CD14-positive monocyte (primary cell): ENCODE data around the gene NDUFA13. TPM values are rescaled to one million over a fixed set of nuclear protein-coding genes. Genes with fewer than 3 reads are reported as not detected.

Experiments used
- DNase-seq, 3 donors: peaks; one replicate each; pipeline ENCODE4 v3.0.0-alpha.2; 2011 to 2022
- H2AFZ ChIP-seq: 2 replicates; pipeline ENCODE4 v1.6.0; 2012; ENCODE audit warnings: mild to moderate bottlenecking, low read depth, low read length, inconsistent platforms; ENCODE audit not compliant: insufficient read depth, poor library complexity, severe bottlenecking
- H3K27ac ChIP-seq, 2 donors: 1 replicate in 1 of 2; 2 replicates in 1 of 2; pipeline ENCODE4 v1.5.1; 2012 to 2013; ENCODE audit warnings: low read length in 2 of 2, control low read depth in 1 of 2, inconsistent platforms in 1 of 2, low read depth in 1 of 2, mild to moderate bottlenecking in 1 of 2
- H3K27me3 ChIP-seq, 2 donors: one replicate each; pipeline versions ENCODE4 v1.6.0 to v1.6.1; 2011 to 2013; ENCODE audit warnings: low read length in 2 of 2; ENCODE audit not compliant: control insufficient read depth in 2 of 2, insufficient read depth in 2 of 2
- H3K36me3 ChIP-seq, 2 donors: replicated peaks in 1 of 2; 1 replicate in 1 of 2; 2 replicates in 1 of 2; pipeline versions ENCODE4 v1.5.1 to v1.6.1; 2012 to 2013; ENCODE audit warnings: low read length in 2 of 2, control low read depth in 1 of 2, inconsistent platforms in 1 of 2, mild to moderate bottlenecking in 1 of 2; ENCODE audit not compliant: insufficient read depth in 2 of 2, control insufficient read depth in 1 of 2
- H3K4me1 ChIP-seq, 2 donors: 1 replicate in 1 of 2; 2 replicates in 1 of 2; pipeline versions ENCODE4 v1.5.1 to v1.6.1; 2012 to 2013; ENCODE audit warnings: low read length in 2 of 2, control low read depth in 1 of 2, inconsistent platforms in 1 of 2, mild to moderate bottlenecking in 1 of 2, moderate library complexity in 1 of 2; ENCODE audit not compliant: insufficient read depth in 2 of 2, control insufficient read depth in 1 of 2
- H3K4me2 ChIP-seq: replicated peaks from 2 replicates; pipeline ENCODE3; 2012; ENCODE audit warnings: low read length, moderate library complexity, mild to moderate bottlenecking; ENCODE audit not compliant: poor library complexity, severe bottlenecking; ENCODE audit errors: extremely low read depth
- H3K4me3 ChIP-seq, 3 experiments: fragments of 200-600 bp in 1 of 3; sonication (generic) in 1 of 3; replicated peaks in 1 of 3; 1 replicate in 2 of 3; 2 replicates in 1 of 3; pipeline ENCODE4 v1.5.1; 2011 to 2013; ENCODE audit warnings: low read length in 3 of 3, mild to moderate bottlenecking in 3 of 3, control low read depth in 2 of 3, low read depth in 2 of 3, inconsistent platforms in 1 of 3, moderate library complexity in 1 of 3
- H3K79me2 ChIP-seq: 2 replicates; pipeline ENCODE4 v1.6.0; 2012; ENCODE audit warnings: mild to moderate bottlenecking, control low read depth, inconsistent platforms, low read length, moderate library complexity; ENCODE audit not compliant: insufficient read depth
- H3K9ac ChIP-seq: 2 replicates; pipeline ENCODE4 v1.6.0; 2017; ENCODE audit warnings: low read length, mild to moderate bottlenecking; ENCODE audit not compliant: insufficient read depth, poor library complexity, severe bottlenecking
- H3K9me3 ChIP-seq, 2 donors: replicated peaks in 1 of 2; 1 replicate in 1 of 2; 2 replicates in 1 of 2; pipeline versions ENCODE4 v1.5.1 to v1.6.1; 2012 to 2013; ENCODE audit warnings: low read length in 2 of 2, control low read depth in 1 of 2; ENCODE audit not compliant: control insufficient read depth in 1 of 2, insufficient read depth in 1 of 2
- H4K20me1 ChIP-seq: 2 replicates; pipeline ENCODE4 v1.6.0; 2012; ENCODE audit warnings: mild to moderate bottlenecking, low read length, control low read depth, moderate library complexity; ENCODE audit not compliant: insufficient read depth
- H3K27ac Mint-ChIP-seq, 7 donors: one replicate each; pipeline ENCODE4 v1.8.0; 2020; ENCODE audit warnings: mild to moderate bottlenecking in 7 of 7, mixed read lengths in 7 of 7, moderate library complexity in 6 of 7, inconsistent platforms in 2 of 7
- H3K27me3 Mint-ChIP-seq, 3 donors: one replicate each; pipeline ENCODE4 v1.8.0; 2021 to 2022; ENCODE audit warnings: low read depth in 3 of 3, mild to moderate bottlenecking in 3 of 3, mixed read lengths in 3 of 3, moderate library complexity in 3 of 3, inconsistent platforms in 1 of 3
- H3K36me3 Mint-ChIP-seq, 2 donors: one replicate each; pipeline ENCODE4 v1.8.0; 2020; ENCODE audit warnings: mixed read lengths in 2 of 2, inconsistent platforms in 1 of 2, mild to moderate bottlenecking in 1 of 2
- H3K4me1 Mint-ChIP-seq: one replicate; pipeline ENCODE4 v1.8.0; 2020; ENCODE audit warnings: mild to moderate bottlenecking, mixed read lengths
- H3K4me3 Mint-ChIP-seq, 2 donors: one replicate each; pipeline ENCODE4 v1.8.0; 2020; ENCODE audit warnings: mild to moderate bottlenecking in 2 of 2, mixed read lengths in 2 of 2, moderate library complexity in 1 of 2
- H3K9me3 Mint-ChIP-seq, 7 donors: one replicate each; pipeline ENCODE4 v1.8.0; 2020 to 2022; ENCODE audit warnings: mixed read lengths in 7 of 7, mild to moderate bottlenecking in 6 of 7, moderate library complexity in 6 of 7, inconsistent platforms in 2 of 7
- WGBS: methylation state at CpG from one replicate; pipeline ENCODE4 v1.1.5; 2013; ENCODE audit warnings: missing lambda C conversion rate; ENCODE audit not compliant: insufficient coverage; 5-methylcytosine and 5-hydroxymethylcytosine counted together
- intact Hi-C, 2 donors: fragments of 100-400 bp; cut with micrococcal nuclease; formaldehyde crosslinking; loops; one replicate each; pipeline versions ENCODE4 v1.15.0 to v1.15.1; 2023
- polyA plus RNA-seq, 3 donors: library from polyadenylated mRNA; depleted of rRNA in 1 of 3; unstranded in 2 of 3; stranded (reverse) in 1 of 3; fragments of 300-500 nt in 2 of 3; fragments of >200 nt in 1 of 3; fragmentation: Illumina TruSeq in 2 of 3; gene quantifications; 1 replicate in 2 of 3; 2 replicates in 1 of 3; pipeline ENCODE4 v1.2.3, GENCODE V29; 2012 to 2021
- TF ChIP-seq, protein P1 (sequence below): fragments of 200-600 bp; IDR thresholded peaks from one replicate; pipeline ENCODE4 v1.8.0; 2022; ENCODE audit warnings: antibody characterized with exemption, mild to moderate bottlenecking

The NDUFA13 gene
- polyA plus RNA-seq, 3 donors: 86.7 to 433 (median 361) TPM

DNA sequence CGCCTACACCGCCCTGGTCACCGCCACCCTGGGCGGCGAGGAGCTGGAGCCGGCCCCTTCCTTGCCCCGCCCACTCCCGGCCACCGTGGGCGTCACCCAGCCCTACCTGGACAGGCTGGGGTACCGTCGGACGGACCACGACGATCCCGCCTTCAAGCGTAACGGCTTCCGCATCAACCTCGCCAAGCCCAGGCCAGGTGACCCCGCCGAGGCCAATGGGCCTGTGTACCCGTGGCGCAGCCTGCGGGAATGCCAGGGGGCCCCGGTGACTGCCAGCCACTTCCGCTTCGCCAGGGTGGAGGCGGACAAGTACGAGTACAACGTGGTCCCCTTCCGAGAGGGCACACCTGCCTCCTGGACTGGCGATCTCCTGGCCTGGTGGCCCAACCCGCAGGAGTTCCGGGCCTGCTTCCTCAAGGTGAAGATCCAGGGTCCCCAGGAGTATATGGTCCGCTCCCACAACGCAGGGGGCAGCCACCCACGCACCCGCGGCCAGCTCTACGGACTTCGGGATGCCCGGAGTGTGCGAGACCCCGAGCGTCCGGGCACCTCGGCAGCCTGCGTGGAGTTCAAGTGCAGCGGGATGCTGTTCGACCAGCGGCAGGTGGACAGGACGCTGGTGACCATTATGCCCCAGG is 29.0 kb downstream of the NDUFA13 start:
- Mint-ChIP-seq H3K27ac (no peak overlapping the region), H3K27me3 (peaks cover 9 to 23% (median 12%) of the 10 kb centered on the region in 3 donors), H3K4me1 (peaks cover 29% of the 10 kb centered on the region), H3K4me3 (no peak overlapping the region), H3K9me3 (peaks cover 6 to 22% (median 9%) of the 10 kb centered on the region in 7 donors), H3K36me3 (no peaks in the 10 kb centered on the region)
- intact Hi-C loops: no loop called here
- peaks cover 30 to 32% of the 10 kb centered on the region in 2 donors for H3K4me1 ChIP-seq
- H3K27ac ChIP-seq: no peak overlapping the region
- WGBS: 93% methylated on average over 52 of the region's 53 CpGs
- H4K20me1 ChIP-seq: no peaks in the 10 kb centered on the region
- H2AFZ ChIP-seq: no peak overlapping the region
- no peak for DNase-seq
- TF ChIP-seq, protein P1, sequence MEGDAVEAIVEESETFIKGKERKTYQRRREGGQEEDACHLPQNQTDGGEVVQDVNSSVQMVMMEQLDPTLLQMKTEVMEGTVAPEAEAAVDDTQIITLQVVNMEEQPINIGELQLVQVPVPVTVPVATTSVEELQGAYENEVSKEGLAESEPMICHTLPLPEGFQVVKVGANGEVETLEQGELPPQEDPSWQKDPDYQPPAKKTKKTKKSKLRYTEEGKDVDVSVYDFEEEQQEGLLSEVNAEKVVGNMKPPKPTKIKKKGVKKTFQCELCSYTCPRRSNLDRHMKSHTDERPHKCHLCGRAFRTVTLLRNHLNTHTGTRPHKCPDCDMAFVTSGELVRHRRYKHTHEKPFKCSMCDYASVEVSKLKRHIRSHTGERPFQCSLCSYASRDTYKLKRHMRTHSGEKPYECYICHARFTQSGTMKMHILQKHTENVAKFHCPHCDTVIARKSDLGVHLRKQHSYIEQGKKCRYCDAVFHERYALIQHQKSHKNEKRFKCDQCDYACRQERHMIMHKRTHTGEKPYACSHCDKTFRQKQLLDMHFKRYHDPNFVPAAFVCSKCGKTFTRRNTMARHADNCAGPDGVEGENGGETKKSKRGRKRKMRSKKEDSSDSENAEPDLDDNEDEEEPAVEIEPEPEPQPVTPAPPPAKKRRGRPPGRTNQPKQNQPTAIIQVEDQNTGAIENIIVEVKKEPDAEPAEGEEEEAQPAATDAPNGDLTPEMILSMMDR: no peak
- H3K9me3 ChIP-seq: peaks cover 0 to 19% of the 10 kb centered on the region in 2 donors
- no peak overlapping the region for H3K4me2 ChIP-seq
- H3K27me3 ChIP-seq: peaks cover 0 to 9% of the 10 kb centered on the region in 2 donors
- H3K79me2 ChIP-seq: no peaks in the 10 kb centered on the region
- no peaks in the 10 kb centered on the region for H3K36me3 ChIP-seq
- no peak overlapping the region for H3K4me3 ChIP-seq
- H3K9ac ChIP-seq: no peak overlapping the region

DNA sequence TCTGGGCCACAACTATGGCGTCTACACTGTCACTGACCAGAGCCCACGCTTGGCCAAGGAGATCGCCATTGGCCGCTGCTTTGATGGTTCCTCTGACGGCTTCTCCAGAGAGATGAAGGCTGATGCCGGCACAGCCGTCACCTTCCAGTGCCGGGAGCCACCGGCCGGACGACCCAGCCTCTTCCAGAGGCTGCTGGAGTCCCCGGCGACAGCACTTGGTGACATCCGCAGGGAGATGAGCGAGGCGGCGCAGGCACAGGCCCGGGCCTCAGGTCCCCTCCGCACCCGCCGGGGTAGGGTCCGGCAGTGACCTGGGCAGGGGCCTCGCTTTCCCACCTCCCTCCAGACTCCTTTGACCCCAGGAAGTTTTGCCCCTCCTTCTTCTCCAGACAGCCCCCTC is 29.7 kb downstream of the NDUFA13 start:
- WGBS: 96% methylated on average over 19 of the region's 23 CpGs
- no peak overlapping the region for H3K27ac Mint-ChIP-seq

More for the DNA sequence above, 29.7 kb downstream of the NDUFA13 start:
- no peaks in the 10 kb centered on the region for H3K36me3 Mint-ChIP-seq
- Histone ChIP-seq H4K20me1 (no peaks in the 10 kb centered on the region), H3K27me3 (peaks cover 0 to 5% of the 10 kb centered on the region in 2 donors), H3K36me3 (no peaks in the 10 kb centered on the region), H3K4me3 (no peak overlapping the region), H3K27ac (no peak overlapping the region), H3K79me2 (no peaks in the 10 kb centered on the region), H2AFZ (no peak overlapping the region), H3K9me3 (peaks cover 0 to 14% of the 10 kb centered on the region in 2 donors), H3K9ac (no peak overlapping the region), H3K4me1 (peaks cover 27 to 29% of the 10 kb centered on the region in 2 donors), H3K4me2 (no peak overlapping the region)
- intact Hi-C loops: no loop called here
- H3K4me1 Mint-ChIP-seq: peaks cover 26% of the 10 kb centered on the region
- TF ChIP-seq, protein P1: no peak
- no peak overlapping the region for H3K4me3 Mint-ChIP-seq
- H3K9me3 Mint-ChIP-seq: peaks cover under 1 to 17% (median 9%) of the 10 kb centered on the region in 7 donors
- H3K27me3 Mint-ChIP-seq: peaks cover 3 to 17% (median 6%) of the 10 kb centered on the region in 3 donors
- DNase-seq: no peak
